OCI-LY7 (cell line): ENCODE results near the gene PDE10A.
"Not testable (repeated sequence)": the region's sequence is repeated elsewhere in the genome, so short reads cannot be mapped to it uniquely, and the experiment has no call there.

Experiments used
- EZH2phosphoT487 ChIP-seq: fragments of 200-600 bp; sonication (generic); IDR thresholded peaks from 2 replicates; pipeline ENCODE4 v1.6.1; 2018; ENCODE audit warnings: low read depth, borderline replicate concordance, mild to moderate bottlenecking, mixed run types, antibody characterized with exemption, low read length, moderate library complexity, mixed read lengths
- TF ChIP-seq, protein P1 (sequence below): fragments of 200-600 bp; sonication (generic); conservative IDR thresholded peaks from 2 replicates; pipeline ENCODE4 v1.5.1; 2014; ENCODE audit warnings: mild to moderate bottlenecking, antibody characterized with exemption, low read length, moderate library complexity, mixed read lengths

DNA sequence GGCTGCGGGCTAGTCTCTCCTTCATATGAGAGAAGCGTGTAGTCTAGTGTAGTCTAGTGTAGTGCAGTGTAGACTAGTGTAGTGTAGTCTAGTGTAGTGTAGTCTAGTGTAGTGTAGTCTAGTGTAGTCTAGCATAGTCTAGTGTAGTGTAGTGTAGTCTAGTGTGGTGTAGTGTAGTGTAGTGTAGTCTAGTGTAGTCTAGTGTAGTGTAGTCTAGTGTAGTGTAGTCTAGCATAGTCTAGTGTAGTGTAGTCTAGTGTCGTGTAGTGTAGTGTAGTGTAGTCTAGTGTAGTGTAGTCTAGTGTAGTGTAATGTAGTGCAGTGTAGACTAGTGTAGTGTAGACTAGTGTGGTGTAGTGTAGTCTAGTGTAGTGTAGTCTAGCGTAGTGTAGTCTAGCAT is 44.1 kb downstream of the PDE10A start:
- TF ChIP-seq, protein P1, sequence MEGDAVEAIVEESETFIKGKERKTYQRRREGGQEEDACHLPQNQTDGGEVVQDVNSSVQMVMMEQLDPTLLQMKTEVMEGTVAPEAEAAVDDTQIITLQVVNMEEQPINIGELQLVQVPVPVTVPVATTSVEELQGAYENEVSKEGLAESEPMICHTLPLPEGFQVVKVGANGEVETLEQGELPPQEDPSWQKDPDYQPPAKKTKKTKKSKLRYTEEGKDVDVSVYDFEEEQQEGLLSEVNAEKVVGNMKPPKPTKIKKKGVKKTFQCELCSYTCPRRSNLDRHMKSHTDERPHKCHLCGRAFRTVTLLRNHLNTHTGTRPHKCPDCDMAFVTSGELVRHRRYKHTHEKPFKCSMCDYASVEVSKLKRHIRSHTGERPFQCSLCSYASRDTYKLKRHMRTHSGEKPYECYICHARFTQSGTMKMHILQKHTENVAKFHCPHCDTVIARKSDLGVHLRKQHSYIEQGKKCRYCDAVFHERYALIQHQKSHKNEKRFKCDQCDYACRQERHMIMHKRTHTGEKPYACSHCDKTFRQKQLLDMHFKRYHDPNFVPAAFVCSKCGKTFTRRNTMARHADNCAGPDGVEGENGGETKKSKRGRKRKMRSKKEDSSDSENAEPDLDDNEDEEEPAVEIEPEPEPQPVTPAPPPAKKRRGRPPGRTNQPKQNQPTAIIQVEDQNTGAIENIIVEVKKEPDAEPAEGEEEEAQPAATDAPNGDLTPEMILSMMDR: not testable (repeated sequence)
- not testable (repeated sequence) for TF ChIP-seq EZH2phosphoT487
